ENCODE measurements around the gene IL1RN.

The IL1RN gene

GRCh38 chr2:113157118-113157896, 29.9 kb downstream of the IL1RN start:
- no peak for DNase-seq

GRCh38 chr2:113157897-113158753, 30.7 kb downstream of the IL1RN start:
- no peak for DNase-seq

- DNase-seq, result no peak
Observed at GRCh38 chr2:113158884-113159553, 31.6 kb downstream of the IL1RN start.

GRCh38 chr2:113160248-113160647, 32.9 kb downstream of the IL1RN start:
- no peak for DNase-seq

- DNase-seq, result no peak
Observed at GRCh38 chr2:113160962-113161361, 33.6 kb downstream of the IL1RN start.

- no peak for DNase-seq
Observed at GRCh38 chr2:113162173-113162572, 34.8 kb downstream of the IL1RN start.

- no peak for DNase-seq
Observed at GRCh38 chr2:113162869-113163268, 35.5 kb downstream of the IL1RN start.

- DNase-seq, result no peak
Observed at GRCh38 chr2:113164215-113164929, 37.0 kb downstream of the IL1RN start.

- no peak for DNase-seq
Observed at GRCh38 chr2:113164930-113165585, 37.7 kb downstream of the IL1RN start.

GRCh38 chr2:113166187-113166645, 38.8 kb downstream of the IL1RN start:
- no peak for DNase-seq

GRCh38 chr2:113167115-113167932, 39.9 kb downstream of the IL1RN start:
- DNase-seq, result no peak

- DNase-seq, result no peak
Observed at GRCh38 chr2:113167962-113168340, 40.6 kb downstream of the IL1RN start.

GRCh38 chr2:113169002-113169530, 41.7 kb downstream of the IL1RN start:
- no peak for DNase-seq

GRCh38 chr2:113169586-113169985, 42.2 kb downstream of the IL1RN start:
- no peak for DNase-seq

- no peak for DNase-seq
Observed at GRCh38 chr2:113171334-113172075, 44.1 kb downstream of the IL1RN start.

GRCh38 chr2:113172721-113173541, 45.5 kb downstream of the IL1RN start:
- no peak for DNase-seq

GRCh38 chr2:113173542-113174375, 46.4 kb downstream of the IL1RN start, which contains the start of gene PSD4:
PSD4 (plus strand) TSS chr2:113173971; CDS start chr2:113182457, 8,486 bp downstream.
- DNase-seq, result no peak

- no peak for DNase-seq
Observed at GRCh38 chr2:113174376-113174750, 47.0 kb downstream of the IL1RN start.
